Omental fat pad (tissue), 4 donors: ENCODE measurements around the gene SYNJ2. TPM values are rescaled to one million over a fixed set of nuclear protein-coding genes. Genes with fewer than 3 reads are reported as not detected.
A peak's percentile ranks its signal among the peaks of the same experiment; 100 is the strongest.

Experiments used
- ATAC-seq: fragments of 150-250 bp; one replicate; pipeline ENCODE4 v1.9.1; 2016; ENCODE audit warnings: mild to moderate bottlenecking, moderate library complexity; ENCODE audit not compliant: low FRiP score
- DNase-seq: peaks from one replicate; pipeline ENCODE4 v3.0.0-alpha.2; 2019; ENCODE audit warnings: low spot score
- CTCF ChIP-seq, 3 donors: fragments of 450-650 bp; IDR thresholded peaks; one replicate each; pipeline ENCODE4 v1.5.1; 2016 to 2017; ENCODE audit warnings: antibody characterized with exemption in 3 of 3, mild to moderate bottlenecking in 3 of 3, moderate library complexity in 2 of 3
- total RNA-seq, 4 donors: library from RNA; depleted of rRNA; stranded (reverse); fragments of >200 nt; gene quantifications; one replicate each; pipeline ENCODE4 v1.1.0, GENCODE V29; 2016

The SYNJ2 gene
- total RNA-seq, 4 donors from 2014 or later, result 2.3 to 27.6 (median 6.4) TPM

- no peak for TF ChIP-seq CTCF (IDR thresholded peaks at IDR 0.05)
- ATAC-seq (no peak), DNase-seq (no peak)
Observed at GRCh38 chr6:157951828-157952227, 29.8 kb upstream of the SYNJ2 start.

GRCh38 chr6:157952861-157953351, 28.8 kb upstream of the SYNJ2 start:
- TF ChIP-seq CTCF (IDR thresholded peaks at IDR 0.05), result no peak
- DNase-seq (no peak), ATAC-seq (no peak)

- no peak for DNase-seq
- no peak for TF ChIP-seq CTCF (IDR thresholded peaks at IDR 0.05)
- ATAC-seq, result peak; percentile 30
Observed at GRCh38 chr6:157953580-157954091, 28.0 kb upstream of the SYNJ2 start.

GRCh38 chr6:157954150-157955117, 27.2 kb upstream of the SYNJ2 start:
- no peak for TF ChIP-seq CTCF (IDR thresholded peaks at IDR 0.05)
- ATAC-seq, result peak; percentile 61
- no peak for DNase-seq

- DNase-seq (no peak), ATAC-seq (no peak)
- TF ChIP-seq CTCF (IDR thresholded peaks at IDR 0.05), result no peak
Observed at GRCh38 chr6:157955675-157956074, 26.0 kb upstream of the SYNJ2 start.

- no peak for TF ChIP-seq CTCF (IDR thresholded peaks at IDR 0.05)
- no peak for DNase-seq
- ATAC-seq, result no peak
Observed at GRCh38 chr6:157956171-157956730, 25.4 kb upstream of the SYNJ2 start.
